HG02763 (cell line): ENCODE results near the gene MRPL18.
"Not testable (repeated sequence)": the region's sequence is repeated elsewhere in the genome, so short reads cannot be mapped to it uniquely, and the experiment has no call there.

ENCODE experiments used
- ATAC-seq: cut with Tn5 transposase; IDR thresholded peaks from one replicate; pipeline ENCODE4 v1.9.1; 2021; ENCODE audit warnings: mild to moderate bottlenecking, moderate library complexity; ENCODE audit not compliant: unreplicated experiment

The MRPL18 gene

DNA sequence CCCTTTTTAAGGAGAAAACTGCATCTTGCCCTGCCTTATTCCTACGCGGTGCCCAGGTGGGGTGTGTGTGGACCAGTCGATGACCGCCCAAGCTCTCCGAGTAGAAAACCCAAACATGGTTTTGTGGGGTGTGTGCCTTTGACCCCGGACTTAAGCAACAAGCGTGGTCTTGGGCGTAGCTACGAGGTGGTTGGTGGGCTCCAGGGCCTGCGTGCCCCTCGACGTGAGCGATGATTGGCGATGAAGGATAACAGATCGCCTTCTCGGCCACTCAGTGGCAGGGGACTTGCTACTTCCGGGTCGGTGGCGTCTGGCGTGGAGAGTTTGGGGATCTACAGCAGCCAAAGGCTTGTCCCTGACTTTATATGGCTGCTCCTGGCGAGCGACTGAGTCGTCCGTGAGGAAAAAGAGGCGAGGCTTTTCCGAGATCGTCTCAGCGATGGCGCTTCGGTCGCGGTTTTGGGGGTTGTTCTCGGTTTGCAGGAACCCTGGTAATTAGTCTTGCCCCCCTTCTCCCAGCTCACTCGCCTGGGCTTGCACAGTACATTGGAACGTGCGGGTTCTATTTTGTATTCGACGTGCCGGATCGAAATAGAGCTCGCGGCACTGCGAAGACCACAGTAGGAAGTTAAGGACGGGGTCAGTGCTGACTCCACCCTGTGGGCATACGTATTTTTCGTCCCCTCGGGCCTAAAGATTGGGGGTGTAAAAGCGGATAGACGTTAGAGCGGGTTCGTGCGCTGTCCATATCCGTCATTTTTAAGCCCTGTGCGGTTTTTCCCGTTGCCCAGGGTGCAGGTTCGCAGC is at the start of gene MRPL18:
Gene MRPL18 (plus strand): TSS at position 319 of the 807 bp plus-strand sequence. CDS start 121 bp downstream, at position 440.
- ATAC-seq = peak; percentile 84

DNA sequence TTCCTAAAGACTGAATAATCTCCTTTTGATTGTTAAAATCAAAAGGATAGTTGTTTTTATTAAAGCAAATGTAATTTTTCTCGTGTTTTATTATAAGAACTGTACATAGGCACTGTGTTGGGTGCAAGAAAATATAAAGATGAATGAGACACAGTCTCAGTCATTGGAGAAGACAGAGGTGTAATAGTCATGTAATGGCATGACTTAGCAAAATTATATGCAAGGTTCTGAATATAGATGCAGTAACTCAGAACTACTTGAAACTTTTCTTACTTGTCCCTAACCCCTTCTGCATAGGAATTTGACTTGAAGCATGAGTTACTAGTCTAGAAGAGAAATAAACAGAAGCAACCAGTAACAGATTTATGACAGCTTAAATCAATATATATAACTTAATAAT is 48.1 kb upstream of the MRPL18 start:
- ATAC-seq = no peak

DNA sequence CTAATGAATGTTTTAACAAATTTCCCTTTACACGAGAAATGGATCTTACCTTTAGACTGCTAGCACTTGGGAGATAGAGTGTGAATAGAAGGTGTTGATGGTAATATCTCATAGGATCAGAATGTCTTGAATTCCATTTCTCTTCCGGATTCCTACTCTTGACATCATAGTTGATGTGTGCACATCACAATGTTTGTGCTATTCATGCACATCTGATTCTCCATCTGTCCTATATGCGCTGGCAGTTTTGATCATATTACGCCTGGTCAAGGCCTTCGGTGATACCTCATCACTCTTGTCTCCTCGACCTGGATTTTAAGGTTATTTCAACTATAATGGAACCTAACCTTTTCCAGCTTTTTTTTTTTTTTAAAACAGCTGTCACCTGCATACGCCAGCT is 45.2 kb upstream of the MRPL18 start:
- ATAC-seq = no peak

DNA sequence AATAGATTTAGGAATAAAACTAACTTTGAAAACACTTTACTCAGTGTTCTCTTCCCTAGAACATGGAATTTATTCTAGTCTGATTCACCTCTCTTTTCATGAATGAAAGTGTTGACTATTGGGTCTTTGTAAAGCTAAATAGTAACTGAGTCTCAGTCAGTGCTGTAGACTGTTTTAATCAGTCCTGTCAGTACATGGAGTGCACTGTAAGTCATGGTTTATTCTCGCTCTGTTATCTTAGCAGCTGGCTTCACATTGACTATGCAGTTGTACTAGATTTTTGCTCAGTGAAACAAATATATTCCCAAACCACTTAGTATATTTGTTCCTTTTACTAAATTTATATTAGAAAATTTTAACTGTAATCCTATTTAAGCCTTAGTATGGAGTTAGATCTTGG is 43.5 kb upstream of the MRPL18 start:
- ATAC-seq = no peak

DNA sequence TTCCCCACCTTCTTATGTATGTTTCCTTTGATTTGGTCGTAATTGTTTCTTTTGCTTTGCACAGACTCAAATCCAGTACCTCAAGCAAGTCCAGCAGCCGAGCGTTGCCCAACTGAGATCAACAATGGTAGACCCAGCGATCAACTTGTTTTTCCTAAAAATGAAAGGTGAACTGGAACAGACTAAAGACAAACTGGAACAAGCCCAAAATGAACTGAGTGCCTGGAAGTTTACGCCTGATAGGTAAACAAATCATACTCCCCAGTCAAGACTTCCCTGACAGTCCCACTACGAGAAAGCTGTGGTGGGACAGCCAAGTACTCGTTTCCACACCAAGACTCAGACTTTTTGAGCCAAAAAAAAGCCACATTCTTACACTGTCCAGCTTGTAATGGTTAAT is 42.1 kb upstream of the MRPL18 start:
- not testable (repeated sequence) for ATAC-seq

DNA sequence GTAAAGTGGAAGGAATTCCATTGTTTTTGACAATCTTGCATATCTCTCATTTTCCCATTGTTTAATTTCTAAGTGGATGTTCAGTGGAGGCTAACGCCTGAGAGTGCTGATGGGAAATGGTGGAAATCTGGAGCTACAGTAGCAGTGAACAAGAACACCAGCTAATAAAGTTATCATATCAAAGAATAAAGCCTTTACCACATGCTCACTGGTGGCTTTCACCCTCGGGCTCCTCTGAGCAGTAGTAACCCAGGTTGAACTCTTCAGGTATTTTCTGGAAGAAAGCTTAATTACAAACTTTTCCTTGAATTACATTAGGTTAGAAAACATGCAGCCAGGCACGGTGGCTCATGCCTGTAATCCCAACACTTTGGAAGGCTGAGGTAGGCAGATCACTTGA is 38.8 kb upstream of the MRPL18 start:
- no peak for ATAC-seq

DNA sequence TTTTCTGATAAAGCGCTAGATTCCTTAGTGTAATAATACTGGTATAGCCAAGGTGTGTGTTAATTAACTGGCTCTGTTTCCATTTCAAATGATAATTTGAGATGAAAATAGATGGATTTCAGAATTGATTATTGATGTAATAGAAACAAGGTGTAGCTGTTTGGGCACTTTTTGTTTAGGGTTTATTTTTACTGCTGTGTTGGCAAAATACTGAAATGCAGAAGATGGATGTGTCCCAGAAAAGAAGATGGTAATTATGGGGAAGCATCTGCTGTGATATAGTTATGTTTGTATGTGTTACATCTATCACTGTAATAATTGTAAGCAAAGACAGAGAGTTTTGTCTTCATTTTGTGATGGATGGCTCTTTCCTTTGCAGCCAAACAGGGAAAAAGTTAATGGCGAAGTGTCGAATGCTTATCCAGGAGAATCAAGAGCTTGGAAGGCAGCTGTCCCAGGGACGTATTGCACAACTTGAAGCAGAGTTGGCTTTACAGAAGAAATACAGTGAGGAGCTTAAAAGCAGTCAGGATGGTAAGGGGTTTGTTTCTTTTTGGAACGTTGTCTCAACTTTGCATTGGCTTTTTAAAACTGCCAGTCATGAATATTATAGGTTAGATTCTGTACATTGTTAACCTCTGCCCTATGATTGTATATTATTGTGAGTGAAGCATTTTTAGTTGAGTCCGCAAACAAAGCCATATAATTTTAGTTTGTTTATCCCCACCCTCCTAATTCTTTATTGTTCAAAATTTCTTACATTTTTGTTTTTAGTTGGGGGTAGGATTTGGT is 37.0 kb upstream of the MRPL18 start:
- no peak for ATAC-seq

DNA sequence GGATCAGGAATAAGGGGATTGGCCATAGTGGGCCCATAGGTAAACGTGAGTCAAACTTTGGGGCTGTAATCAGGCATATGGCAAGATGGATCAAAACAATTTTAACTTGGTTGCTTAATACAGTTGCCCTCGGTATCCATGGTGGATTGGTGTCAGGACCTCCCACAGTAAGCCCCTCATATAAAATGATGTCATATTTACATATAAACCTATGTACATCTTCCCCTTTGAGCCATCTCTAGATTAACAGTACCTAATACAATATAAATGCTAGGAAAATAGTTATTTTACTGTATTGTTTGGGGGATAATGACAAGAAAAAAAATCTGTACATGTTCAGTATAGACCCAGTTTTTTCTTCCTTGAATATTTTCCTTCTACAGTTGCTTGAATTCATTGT is 35.9 kb upstream of the MRPL18 start:
- ATAC-seq = no peak

DNA sequence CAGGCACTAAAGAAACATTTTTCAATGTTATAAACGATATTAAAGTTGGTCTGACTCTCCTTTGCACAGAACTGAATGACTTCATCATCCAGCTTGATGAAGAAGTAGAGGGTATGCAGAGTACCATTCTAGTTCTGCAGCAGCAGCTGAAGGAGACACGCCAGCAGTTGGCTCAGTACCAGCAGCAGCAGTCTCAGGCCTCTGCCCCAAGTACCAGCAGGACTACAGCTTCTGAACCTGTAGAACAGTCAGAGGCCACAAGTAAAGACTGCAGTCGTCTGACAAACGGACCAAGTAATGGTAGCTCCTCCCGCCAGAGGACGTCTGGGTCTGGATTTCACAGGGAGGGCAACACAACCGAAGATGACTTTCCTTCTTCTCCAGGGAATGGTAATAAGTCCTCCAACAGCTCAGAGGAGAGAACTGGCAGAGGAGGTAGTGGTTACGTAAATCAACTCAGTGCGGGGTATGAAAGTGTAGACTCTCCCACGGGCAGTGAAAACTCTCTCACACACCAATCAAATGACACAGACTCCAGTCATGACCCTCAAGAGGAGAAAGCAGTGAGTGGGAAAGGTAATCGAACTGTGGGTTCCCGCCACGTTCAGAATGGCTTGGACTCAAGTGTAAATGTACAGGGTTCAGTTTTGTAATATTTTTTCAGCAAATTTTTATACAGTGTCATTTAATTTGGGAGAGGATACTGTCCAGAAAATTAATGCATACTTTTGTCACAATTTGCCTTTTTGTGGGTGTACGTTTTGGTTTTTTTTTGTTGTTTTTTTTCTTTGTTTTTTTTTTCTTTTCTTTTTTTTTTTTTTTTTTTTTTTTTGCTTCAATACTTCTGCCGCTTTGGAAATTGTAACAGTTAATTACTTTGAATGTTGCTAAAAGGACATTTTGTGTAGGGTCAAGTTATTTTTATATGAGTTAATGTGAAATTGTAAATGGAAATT is 35.0 kb upstream of the MRPL18 start:
- no peak for ATAC-seq

DNA sequence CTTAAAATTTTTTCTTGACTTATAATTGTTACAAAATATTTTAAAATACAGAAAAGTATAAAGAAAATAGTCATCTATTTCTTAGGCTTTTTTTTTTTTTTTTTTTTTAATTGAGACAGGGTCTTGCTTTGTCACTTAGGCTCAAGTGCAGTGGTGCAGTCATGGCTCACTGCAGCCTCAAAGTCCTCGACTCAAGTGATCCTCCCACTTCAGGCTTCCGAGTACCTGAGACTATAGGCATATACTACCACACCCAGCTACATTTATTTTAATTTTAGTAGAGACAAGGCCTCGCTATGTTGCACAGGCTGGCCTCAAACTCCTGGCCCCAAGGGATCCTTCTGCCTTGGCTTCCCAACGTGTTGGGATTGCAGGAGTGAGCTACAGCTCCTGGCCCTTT is 33.8 kb upstream of the MRPL18 start:
- no peak for ATAC-seq

DNA sequence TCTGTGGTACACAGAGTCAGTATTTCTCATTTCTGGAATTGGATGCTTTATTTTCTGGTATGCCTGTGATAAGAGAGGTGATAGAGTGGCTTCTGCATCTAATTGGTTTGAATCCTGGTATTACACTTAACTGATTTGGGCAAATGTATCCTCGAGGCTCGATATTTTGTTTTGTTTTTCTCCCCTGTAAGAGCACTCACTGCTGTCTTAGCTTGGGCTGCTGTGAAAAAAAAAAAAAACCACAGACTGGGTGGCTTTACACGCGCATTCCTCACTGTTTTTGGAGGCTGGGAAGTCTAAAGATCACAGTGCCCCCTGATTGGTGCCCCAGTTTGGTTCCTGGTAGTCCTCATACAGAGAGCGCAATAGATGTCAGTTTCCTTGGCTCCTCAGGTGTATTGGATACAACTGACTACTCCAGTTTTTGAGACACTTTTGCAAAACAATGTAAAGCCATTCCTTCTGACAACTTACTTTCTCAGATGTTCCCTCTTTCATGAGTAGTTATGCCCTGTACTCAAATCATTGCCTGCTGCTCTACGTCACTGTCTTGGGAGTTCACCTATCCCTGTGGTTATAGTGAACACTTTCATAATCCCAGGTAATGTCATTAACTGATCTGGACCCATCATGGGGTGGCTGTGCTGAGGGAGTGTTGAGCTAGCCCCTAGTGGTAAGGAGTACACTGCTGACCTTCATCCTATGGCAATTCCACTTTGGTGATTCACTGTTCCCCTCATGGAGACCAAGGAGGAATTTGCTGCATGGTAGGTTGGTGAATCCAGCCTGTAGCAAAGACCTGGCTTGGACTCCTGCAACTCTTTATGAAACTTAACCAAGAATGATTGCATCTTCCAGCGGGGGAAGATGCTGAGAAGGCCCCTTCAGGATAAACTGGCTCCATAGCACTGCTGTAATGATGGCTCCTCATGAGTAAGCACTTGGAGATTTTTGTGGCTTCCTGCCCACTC is 32.0 kb upstream of the MRPL18 start:
- ATAC-seq = no peak

DNA sequence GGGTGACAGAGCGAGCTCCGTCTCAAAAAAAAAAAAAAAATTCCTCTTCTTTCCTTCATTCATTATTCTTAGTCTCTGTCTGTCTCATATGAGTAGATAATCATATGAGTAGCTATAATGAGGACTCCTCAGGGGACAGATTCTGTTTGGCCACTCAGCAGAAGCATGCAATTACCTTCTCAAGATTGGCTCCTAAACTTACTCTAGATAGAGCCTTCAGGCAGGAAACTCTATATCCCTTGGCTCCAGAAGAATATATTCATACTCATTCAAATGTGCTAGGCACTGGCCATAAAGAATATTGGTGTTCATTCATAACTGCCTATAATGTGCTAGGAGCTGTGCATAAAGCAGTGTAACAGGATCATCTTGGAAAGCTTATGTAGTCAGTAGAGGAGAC is 30.6 kb upstream of the MRPL18 start:
- no peak for ATAC-seq

DNA sequence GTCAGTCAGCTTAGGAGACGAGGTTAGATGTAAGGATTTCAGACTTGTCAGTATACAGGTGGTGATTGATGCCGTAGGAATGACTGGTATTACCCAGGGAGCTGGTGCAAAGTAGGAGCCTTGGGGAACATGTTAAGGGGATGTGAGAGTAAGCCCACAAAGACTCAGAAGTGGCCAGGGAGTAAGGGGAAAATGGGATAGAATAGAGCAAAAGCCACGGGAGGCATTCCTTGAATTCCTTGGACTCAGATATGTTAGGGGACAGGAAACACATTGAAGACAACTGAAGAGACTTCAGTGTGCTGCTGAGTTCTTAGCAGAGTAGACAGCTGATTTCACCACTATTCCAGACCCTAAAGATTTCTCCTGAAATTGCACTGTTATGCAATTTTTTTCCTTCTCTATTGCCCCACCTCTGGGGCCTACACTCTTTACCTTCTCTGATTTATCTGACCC is 29.6 kb upstream of the MRPL18 start:
- no peak for ATAC-seq

DNA sequence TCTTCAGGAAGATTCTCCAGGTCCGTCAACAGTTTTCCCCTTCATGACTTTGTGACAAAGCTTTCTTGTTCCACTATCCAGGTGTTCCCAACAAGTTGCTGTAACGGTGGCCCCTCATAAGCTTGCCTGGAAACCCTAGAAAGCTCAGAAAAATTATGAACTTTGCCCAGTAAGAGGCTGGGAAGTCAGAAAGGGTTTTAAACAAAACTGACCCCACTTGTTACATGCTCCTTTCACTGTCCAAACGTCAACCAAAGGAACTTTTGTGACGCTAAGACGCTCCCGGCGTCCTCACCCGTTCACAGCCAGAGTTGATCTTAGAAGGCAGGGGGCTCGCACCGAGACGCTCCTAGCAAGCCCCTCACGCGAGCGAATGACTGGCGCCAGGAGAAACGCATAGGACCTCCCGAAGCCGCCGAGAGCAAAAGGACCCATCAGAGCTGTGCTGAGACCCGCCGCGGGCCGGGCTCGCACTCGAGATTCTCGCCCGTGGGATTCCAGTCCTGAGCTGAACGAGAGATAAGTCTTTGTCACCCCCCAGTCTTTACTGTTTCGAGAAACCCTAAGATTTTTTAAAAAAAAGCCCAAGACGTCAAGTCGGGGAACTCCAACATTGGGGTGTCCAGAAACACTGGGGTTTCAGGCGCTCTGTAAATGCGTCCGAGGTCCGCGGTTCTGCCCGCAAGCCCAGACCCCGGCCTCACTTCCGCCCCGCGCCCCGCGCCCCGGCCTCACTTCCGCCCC is 29.0 kb upstream of the MRPL18 start:
- peak; percentile 1 for ATAC-seq

DNA sequence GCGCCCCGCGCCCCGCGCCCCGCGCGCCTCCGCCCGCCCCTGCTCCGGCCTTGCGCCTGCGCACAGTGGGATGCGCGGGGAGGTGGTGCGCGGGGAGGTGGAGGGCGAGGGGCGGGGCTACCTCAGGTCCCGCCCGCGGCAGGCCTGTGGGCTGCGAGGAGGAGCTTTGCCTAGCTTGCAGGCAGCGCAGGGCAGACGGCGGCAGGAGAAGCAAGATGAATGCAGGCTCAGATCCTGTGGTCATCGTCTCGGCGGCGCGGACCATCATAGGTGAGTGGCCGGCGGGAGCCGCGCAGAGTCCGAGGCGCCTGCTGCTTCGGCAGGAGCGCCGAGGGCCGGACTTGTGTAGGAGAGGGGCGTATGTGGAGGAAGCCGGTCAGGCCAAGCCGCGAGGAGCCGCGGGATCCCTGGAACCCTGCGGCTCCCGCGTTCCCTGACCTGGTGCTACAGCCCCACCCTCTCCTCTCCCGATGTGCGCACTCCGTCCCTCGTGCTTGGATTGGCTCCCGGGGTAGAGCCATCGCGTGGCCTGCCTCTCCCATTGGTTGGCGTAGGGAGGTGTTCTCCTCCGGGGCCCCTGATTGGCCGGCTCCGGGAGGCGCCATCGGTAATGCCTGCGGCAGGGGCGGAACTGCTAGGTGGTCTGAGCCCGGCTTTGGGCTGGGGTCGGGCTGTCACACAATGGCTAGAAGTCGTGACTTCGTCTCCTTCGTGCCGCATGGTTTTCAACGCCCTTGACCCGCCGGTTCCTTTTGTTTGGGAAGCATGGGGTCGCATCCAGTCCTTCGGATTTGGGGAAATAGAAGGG is 28.2 kb upstream of the MRPL18 start, which contains the start of gene ACAT2:
Gene ACAT2 (plus strand): TSS at position 173 of the 808 bp plus-strand sequence. CDS start 43 bp downstream, at position 216.
- peak; percentile 99 for ATAC-seq

DNA sequence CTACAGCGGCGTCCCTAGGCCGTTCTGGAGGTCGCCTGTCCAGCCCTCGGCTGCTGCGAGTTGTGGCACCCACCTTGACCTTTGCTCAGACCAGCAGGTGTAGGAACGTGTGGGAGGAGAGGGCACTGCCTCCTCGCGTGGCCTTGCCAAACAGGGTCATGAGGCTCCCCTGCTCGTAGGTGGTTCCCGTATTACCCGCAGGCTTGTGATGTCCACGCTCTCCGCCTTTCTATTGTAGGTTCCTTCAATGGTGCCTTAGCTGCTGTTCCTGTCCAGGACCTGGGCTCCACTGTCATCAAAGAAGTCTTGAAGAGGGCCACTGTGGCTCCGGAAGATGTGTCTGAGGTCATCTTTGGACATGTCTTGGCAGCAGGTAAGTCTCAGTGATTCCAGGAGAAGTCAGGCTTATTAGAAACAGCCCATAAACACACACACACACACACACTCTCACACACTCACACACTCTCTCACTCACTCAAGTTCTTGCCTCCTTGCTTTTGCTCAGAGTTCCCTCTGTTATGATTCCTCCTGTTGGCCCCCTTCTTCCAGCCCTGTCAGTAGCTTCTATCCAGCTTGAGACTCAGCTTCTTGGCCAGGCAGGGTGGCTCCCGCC is 27.5 kb upstream of the MRPL18 start:
- no peak for ATAC-seq

DNA sequence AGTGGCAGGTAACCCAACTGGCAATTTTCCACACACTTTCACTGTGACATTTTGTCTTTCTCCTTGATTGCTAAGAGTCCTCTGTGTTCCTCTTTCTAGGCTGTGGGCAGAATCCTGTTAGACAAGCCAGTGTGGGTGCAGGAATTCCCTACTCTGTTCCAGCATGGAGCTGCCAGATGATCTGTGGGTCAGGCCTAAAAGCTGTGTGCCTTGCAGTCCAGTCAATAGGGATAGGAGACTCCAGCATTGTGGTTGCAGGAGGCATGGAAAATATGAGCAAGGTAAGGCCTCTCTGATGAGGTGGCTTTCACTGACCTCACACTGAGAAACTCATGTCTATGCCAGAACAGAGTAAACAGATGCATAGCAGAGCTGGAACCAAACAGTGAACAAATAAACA is 23.4 kb upstream of the MRPL18 start:
- ATAC-seq = no peak

DNA sequence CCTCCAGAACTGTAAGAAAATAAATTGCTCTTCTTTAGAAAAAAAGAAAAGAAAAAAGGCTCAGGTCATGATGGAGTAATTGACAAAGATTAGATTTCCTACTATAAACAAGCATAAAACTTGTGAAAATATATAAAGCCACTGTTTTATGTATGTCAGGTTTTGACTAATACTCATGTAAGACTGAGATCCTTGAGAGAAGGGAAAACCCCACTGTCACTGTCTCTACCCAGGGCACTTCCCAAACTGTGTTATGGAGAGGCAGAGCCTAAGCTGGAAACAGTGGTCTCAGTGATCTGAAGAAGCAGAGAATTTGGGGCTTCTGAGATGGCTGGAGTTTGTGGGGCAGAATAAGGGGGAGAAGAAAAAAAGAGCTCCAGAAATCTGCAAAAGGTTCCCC is 20.8 kb upstream of the MRPL18 start:
- no peak for ATAC-seq
